GM19467 (cell line): ENCODE results near the gene TMEM31.
"Not testable (repeated sequence)": the region's sequence is repeated elsewhere in the genome, so short reads cannot be mapped to it uniquely, and the experiment has no call there.

ENCODE experiments used
- ATAC-seq: cut with Tn5 transposase; IDR thresholded peaks from one replicate; pipeline ENCODE4 v1.9.1; 2021; ENCODE audit warnings: mild to moderate bottlenecking, moderate library complexity; ENCODE audit not compliant: unreplicated experiment

Gene TMEM31

DNA sequence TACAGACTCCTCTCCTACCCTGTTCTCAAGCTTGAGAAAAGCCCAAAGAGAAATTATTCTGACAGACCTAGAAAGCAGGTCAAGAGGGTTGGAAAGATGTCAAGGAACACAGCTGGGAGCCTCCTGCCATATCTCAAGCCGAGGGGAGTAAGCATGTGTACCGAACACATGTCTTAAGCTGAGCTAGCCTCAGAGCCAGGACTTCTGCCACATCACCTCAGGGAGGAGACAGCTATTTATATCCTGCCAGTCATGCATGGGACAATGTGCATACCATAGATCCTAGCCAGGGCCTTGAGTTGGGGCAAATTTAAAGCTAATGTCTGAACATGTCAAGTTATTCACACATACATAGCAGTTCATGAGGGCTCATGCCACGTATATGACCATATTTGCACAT, 11.8 kb downstream of the TMEM31 start:
- no peak for ATAC-seq

DNA sequence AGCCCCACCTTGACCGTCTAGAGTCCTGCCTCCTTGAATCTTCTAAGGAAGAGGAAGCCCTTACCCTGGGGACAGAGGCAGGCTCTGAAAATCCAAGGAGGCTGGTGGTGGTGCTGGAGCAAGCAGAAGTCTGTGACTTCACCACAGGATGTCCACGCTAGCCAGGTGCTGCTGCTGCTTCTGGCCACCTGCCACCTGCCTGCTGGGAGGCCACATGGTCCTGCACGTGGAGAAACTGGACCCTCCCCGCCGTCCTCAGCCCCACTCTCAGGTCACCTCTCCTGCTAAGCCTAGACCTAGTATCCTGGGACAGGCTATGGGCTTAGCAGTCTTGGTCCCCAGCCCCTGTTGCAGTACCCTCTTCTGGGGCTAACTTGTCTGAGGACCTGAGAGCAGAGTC, 15.8 kb downstream of the TMEM31 start:
- ATAC-seq: no peak

DNA sequence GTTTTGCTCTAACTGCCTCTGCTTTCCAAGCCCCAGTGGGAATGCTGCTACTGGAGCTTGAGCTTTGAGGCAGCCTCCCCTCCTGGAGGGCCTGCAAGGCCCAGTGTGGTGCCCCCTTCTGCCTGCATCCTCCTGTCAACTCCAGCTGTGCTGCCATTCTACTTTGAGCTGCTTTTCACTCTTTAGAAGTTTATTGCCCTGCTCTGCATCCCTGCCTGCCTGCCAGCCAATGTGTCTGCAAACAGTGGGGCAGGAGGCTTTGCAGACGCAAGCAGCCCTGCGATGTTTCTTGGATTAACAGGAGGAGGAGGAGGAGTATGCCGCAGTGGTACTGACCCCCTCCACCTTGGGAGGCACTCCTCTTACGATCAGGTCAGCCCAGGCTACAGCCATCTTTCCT, 16.4 kb downstream of the TMEM31 start:
- no peak for ATAC-seq

DNA sequence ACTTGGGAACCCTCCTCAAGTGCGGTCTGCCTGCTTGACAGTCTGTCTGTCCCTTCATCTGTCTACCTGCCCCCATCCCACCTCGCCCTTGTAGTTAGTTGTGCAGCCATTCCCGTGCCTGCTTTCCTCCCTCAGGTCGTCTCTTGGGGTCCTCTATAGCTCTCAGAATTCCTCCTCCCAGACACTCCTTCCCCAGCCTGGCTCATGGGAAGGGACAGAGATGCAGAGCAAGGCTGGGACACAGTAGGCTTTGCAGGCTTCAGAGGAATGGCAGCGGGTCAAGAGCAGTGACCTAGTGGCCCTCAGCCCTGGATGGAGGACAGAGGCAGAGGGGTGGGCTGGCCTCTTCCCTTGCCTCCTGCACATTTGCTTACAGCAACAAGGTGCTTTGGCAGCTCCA, 18.3 kb downstream of the TMEM31 start:
- ATAC-seq: no peak

DNA sequence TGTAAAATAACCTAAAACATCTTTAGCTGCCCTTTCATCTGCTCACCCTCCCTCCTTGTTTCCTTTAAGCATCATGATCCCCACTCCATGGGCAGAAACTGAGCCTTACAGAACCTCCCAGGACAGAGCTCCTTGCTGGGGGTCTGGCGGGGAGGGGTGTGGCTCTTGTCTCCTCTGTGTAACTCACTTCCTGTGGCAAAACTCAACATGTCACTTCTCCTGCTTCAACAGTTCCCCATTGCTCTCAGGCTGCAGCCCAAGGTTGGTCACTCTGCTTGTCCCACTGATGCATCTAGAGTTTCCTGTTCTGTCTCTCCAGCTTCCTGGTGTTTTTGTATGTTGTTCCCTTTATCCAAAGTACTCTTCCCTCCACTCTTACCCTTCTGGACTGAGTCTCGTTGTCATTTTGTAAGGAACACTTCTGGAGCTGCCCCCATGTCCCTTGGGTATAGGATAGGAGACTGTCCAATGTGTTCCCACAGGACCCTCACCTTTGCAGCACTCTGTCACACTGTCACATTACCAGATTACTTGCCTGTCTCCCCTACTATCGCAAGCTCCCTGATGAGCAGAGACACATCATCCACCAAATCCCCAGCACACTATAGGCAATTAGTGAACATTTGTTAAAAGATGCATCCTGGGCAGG, 19.6 kb downstream of the TMEM31 start:
- no peak for ATAC-seq

DNA sequence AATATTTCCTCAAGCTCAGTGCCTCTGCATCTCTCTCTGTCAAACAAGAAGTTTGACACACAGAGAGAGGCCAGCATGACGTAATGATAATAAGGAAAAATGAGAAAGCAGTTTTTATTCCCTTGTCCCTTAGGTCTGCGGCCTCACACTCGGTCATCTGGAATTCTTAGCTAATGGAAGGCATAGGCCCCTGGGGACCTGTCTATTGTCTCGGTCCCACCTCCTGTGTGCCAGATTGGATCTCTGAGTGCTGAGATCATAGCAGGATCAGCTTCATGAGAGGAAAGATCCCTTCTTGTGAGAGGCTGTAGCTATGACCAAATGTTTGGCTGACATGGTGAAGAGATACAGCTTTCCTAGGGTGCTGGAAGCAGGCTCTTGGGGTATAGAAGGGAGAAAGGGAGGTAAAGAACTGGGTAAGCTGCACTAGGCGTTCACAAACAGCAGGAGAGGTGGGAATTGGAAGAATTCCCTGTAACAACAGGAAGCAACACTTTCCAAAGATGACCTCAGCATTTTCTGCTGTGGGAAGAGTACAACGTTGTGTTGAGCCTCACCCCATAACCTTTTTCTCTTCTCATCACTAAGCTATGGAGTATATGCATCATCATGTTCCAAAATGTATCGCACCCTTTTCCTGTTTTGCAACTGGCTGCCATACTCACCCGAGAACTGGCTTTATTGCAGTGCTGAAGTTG, 20.2 kb downstream of the TMEM31 start:
- no peak for ATAC-seq

DNA sequence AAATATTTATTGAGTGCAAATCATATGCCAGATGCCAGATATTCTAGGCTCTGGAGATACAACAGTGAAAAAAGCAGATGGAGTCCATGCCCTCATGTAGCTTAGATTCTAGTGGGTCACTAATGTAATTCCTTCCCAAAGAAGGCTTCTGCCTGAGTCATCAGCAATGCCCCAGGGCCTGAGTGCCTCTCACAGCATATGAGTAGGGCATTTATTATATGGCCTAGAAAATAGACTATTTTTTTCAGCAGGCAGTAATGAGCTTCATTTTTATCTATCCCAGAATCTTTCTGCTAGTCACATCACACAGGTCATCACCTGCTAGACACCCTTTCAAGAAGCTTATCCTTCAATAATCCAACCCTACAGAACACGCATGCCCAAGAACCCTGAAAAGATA, 22.3 kb downstream of the TMEM31 start:
- ATAC-seq: no peak

DNA sequence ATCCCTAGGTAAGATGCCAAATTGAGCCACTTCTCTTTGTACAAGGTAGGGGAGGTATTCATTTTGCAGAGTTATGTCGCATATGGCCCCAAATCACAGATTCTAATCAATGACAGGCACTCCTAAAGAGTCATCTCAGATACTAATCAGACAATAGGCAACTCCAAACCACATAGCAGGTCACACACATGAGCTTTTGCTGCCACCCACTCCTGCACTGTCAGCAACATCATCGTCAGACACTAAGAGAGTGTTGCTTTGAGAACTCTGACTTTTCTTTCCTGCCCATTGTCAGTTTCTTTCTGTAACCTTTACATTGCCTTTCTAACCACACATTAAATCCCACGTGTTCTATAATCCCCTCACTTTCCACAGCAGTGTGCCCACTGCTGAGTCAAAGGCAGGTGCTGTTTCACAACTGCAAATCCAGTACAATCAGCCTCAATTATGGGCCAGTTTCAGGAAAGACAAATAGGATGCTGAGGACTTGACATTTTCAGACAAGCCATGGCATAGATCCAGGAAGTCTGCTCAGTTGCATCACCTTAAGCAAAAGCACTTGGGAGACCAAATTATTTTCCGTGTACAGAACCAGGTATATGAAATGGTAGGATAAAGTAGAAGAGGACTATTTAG, 23.5 kb downstream of the TMEM31 start:
- no peak for ATAC-seq

DNA sequence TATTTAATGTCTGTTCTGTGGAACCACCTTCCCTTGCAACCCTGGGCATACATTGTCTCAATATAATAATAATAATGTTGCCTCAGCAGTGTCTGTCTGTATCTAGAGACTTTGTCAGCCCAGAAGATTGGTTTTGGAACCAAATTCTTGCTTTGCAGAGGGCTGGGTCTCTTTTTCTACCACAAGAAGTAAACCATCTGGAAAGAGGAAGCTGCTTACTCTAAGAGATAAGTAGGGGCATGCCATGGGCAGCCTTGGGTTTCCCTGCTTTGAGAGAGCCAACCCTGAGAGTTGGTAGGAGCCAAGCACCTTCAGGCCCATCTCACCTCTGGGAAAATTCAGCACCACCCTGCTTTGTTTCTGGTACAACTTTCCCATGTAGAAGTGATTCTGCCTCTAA, 27.0 kb downstream of the TMEM31 start:
- no peak for ATAC-seq

DNA sequence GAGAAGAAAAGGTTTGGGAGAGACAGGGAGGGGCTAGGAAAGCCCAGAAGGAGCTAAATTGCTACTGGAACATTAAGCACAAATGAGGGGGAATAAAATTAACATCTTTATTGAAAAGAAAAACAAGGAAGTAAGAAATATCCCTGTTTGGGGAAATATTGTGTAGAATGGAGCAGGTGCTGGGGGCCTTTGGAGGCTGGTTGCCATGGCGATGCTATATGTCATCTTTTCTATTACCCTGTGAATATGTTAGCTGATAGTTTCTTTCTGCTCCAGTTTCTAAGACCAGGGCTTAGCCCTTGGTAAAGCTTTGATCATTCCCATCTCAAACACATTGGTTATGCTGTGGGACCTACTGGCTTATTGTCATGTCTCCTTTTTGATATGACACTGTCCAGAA, 28.7 kb downstream of the TMEM31 start:
- no peak for ATAC-seq

DNA sequence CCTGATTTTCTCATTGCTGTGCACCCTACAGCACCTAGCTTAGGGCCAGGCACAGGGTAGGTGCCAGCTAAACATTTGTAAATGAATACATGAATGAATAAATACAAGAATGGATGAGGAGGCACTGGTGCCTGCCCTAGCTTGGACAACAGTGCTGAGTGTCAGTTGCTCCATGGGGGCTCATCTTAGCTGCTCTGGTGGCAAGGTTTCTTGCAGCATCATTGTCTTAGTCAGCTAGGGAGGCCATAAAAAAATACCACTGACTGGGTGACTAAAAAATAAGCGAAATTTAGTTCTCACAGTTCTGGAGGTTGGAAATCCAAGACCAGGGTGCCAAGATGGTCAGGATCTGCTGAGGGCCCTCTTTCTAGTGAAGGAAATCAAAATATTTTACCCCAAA, 31.2 kb downstream of the TMEM31 start:
- no peak for ATAC-seq

DNA sequence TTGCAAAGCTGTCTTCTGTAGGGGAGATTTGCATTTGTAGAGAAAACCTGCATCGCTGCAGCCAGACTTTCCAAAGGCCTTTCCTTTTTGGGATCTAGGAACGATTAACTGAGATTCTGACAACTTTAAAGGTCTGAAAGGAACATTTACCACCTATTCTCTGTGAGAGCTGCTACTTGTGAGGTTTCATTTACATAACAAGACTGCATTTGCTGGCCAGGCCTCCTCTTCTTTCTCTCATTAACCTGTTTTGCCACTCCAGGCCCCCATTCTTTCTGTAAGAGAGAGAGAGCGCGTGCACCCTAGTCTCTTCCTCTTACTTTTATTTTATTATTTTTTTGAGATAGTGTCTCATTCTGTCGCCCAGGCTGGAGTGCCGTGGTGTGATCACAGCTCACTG, 31.6 kb downstream of the TMEM31 start:
- no peak for ATAC-seq

DNA sequence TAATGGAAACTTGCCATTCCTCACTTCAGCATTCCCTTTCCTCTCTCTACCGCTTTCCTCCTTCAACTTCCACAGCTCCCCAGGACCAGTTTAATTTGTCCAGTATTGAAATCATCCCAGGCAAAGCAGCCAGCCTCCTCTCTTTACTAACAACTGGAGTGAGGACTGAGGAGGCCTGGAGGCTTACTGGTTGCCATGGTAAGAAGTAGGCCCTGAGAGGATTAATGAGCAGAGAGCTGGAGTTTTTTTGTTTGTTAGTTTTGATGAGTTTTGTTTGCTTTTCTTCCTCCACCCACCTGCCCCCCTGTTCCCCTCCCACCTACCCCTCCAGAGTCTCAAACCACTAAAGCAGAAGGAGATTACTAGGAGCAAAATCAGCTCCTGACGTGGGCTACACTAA, 36.5 kb downstream of the TMEM31 start:
- ATAC-seq: no peak

DNA sequence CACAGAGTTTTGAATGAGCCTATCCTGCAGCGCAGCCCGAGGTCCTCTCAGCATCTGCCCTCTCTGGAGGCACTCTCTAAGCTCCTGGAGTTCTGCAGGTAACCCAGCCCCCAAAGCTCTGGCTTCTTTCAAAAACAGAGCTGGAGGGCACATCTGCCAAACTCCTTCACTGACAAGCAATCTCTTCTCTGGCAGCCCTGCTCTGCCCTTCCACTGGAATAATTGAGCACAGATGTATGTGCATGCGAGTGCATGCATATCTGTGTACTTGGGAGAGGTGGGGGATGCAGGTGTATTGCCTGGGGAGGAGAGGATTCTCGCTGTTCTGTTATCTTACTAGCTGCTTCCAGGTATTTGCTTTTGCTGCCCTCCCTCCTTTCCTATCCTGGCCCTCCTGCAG, 43.7 kb downstream of the TMEM31 start:
- no peak for ATAC-seq

DNA sequence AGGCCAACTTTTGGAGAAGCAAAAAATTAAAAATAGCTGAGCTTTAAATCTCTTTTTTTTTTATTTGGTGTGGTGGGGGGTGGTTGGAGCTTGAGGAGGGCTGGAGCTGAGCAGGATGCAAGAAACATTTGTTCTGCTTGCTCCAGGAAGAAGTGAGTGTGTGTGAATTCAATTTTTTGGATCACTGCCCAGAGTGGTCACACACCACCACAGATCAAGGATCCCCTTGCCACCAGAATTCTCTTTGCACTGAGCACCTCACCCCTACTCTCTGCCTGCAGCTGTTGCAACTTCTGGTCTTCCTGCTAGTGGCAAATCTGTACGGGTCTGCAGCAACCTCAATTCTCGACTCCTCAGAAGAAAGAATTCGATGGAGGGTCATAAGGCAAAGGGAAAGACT, 46.0 kb downstream of the TMEM31 start:
- no peak for ATAC-seq

DNA sequence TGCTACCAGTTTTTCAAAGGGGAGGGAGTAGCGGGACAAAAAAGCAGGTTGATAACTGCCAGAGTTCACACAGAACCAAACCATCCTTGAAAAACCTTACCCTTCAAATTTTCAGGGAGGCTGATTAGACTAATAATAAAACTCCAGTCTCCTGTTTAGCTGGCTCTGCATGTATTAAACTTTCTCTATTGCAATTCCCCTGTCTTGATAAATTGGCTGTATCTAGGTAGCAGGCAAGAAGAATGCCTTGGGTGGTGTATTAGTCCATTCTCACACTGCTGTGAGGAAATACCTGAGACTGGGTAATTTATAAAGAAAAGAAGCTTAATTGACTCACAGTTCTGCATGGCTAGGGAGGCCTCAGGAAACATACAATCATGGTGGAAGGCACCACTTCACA, 47.8 kb downstream of the TMEM31 start:
- no peak for ATAC-seq

DNA sequence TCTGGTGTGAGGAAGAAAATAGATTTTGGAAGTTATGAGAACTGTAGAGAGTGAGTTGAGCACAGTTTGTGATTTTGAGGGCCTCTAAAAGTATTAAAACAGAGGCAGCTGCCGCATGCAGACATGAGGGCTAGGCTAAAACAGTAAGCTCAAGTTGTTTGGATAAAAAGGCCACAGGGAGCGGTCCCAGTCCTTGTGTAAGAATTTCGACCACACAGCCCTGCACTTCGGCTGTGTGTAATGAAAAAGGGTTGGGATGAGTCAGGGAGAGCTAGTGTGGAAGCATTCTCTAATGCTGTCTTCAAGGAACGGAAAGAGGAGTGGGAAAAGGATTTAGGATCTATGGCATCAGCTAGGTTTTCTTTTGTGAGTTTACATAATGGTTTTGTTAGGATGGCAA, 52.8 kb downstream of the TMEM31 start:
- ATAC-seq: not testable (repeated sequence)
